A673 (cell line): ENCODE measurements around the gene SLC25A45. TPM values are rescaled to one million over a fixed set of nuclear protein-coding genes. Genes with fewer than 3 reads are reported as not detected.

Source experiments
- BruUV-seq: library from RNA; stranded (reverse); fragments of 400-500 nt; replicated peaks from 2 replicates; lab custom pipeline; 2021; lab: Mats Ljungman, UMichigan
- CTCF ChIA-PET: fragments of 300-600 bp; sonication (Branson Sonifier 250); formaldehyde crosslinking; loops from one replicate; lab custom pipeline; 2022; ENCODE audit warnings: antibody characterized with exemption; lab: Charles Lee
- POLR2A ChIA-PET: fragments of 300-600 bp; sonication (Branson Sonifier 250); formaldehyde crosslinking; loops from one replicate; lab custom pipeline; 2022; ENCODE audit warnings: antibody characterized with exemption; ENCODE audit not compliant: low non-redundant PET; lab: Charles Lee
- DNase-seq: peaks from one replicate; pipeline ENCODE4 v3.0.0-alpha.2; 2015; ENCODE audit warnings: low spot score
- H3K27ac ChIP-seq: fragments of 200-600 bp; sonication (generic); 2 replicates; pipeline ENCODE4 v1.5.1; 2016; ENCODE audit warnings: mixed run types, low read depth, mild to moderate bottlenecking, mixed read lengths, antibody characterized with exemption, low read length; ENCODE audit not compliant: poor library complexity, severe bottlenecking
- H3K27me3 ChIP-seq: fragments of 200-600 bp; sonication (generic); replicated peaks from 2 replicates; pipeline ENCODE4 v1.6.1; 2017; ENCODE audit warnings: mixed run types, low read depth, mild to moderate bottlenecking, mixed read lengths, antibody characterized with exemption, low read length; ENCODE audit not compliant: insufficient read depth, poor library complexity
- H3K36me3 ChIP-seq: fragments of 200-600 bp; sonication (generic); 2 replicates; pipeline ENCODE4 v1.6.1; 2016; ENCODE audit warnings: mixed run types, mild to moderate bottlenecking, mixed read lengths, antibody characterized with exemption, low read length; ENCODE audit not compliant: insufficient read depth, poor library complexity, severe bottlenecking
- H3K4me1 ChIP-seq: fragments of 200-600 bp; sonication (generic); 2 replicates; pipeline ENCODE4 v1.6.1; 2017; ENCODE audit warnings: mixed run types, mild to moderate bottlenecking, mixed read lengths, antibody characterized with exemption, low read length; ENCODE audit not compliant: insufficient read depth, poor library complexity, severe bottlenecking
- H3K4me3 ChIP-seq: fragments of 200-600 bp; sonication (generic); 2 replicates; pipeline ENCODE4 v1.5.1; 2016; ENCODE audit warnings: low read depth, mixed run types, mild to moderate bottlenecking, mixed read lengths, low read length; ENCODE audit not compliant: poor library complexity, severe bottlenecking
- H3K9me3 ChIP-seq: fragments of 200-600 bp; sonication (generic); 2 replicates; pipeline ENCODE4 v1.6.1; 2016; ENCODE audit warnings: mixed run types, low read depth, mild to moderate bottlenecking, mixed read lengths, antibody characterized with exemption, low read length; ENCODE audit not compliant: poor library complexity, severe bottlenecking
- EZH2 ChIP-seq: fragments of 200-600 bp; sonication (generic); IDR thresholded peaks from 2 replicates; pipeline ENCODE4 v1.6.1; 2017; ENCODE audit warnings: borderline replicate concordance, low read depth, mild to moderate bottlenecking, mixed read lengths, antibody characterized with exemption, low read length; ENCODE audit not compliant: poor library complexity, severe bottlenecking
- intact Hi-C: fragments of 100-400 bp; cut with micrococcal nuclease; formaldehyde crosslinking; loops from one replicate; pipeline ENCODE4 v1.10.0; 2022; ENCODE audit not compliant: unreplicated experiment
- total RNA-seq: library from RNA; stranded (reverse); gene quantifications from 2 replicates; pipeline ENCODE4 v1.2.3, GENCODE V29; 2021
- TF ChIP-seq, protein P1 (sequence below): fragments of 300-800, 200-600 bp; sonication (generic); conservative IDR thresholded peaks from 2 replicates; pipeline ENCODE4 v1.5.1; 2017; ENCODE audit warnings: low read depth, mild to moderate bottlenecking, antibody characterized with exemption, low read length, moderate library complexity, mixed read lengths

SLC25A45 gene
- total RNA-seq, 1 experiment from 2014 or later, result 5.3 TPM

DNA sequence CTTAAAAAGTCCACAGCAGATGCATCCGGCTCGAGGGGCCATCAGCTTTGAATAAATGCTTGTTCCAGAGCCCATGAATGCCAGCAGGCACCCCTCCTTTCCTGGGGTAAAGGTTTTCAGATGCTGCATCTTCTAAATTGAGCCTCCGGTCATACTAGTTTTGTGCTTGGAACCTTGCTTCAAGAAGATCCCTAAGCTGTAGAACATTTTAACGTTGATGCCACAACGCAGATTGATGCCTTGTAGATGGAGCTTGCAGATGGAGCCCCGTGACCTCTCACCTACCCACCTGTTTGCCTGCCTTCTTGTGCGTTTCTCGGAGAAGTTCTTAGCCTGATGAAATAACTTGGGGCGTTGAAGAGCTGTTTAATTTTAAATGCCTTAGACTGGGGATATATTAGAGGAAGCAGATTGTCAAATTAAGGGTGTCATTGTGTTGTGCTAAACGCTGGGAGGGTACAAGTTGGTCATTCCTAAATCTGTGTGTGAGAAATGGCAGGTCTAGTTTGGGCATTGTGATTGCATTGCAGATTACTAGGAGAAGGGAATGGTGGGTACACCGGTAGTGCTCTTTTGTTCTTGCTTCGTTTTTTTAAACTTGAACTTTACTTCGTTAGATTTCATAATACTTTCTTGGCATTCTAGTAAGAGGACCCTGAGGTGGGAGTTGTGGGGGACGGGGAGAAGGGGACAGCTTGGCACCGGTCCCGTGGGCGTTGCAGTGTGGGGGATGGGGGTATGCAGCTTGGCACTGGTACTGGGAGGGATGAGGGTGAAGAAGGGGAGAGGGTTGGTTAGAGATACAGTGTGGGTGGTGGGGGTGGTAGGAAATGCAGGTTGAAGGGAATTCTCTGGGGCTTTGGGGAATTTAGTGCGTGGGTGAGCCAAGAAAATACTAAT is 42.0 kb upstream of the SLC25A45 start:
- no TSS peak for BruUV-seq

DNA sequence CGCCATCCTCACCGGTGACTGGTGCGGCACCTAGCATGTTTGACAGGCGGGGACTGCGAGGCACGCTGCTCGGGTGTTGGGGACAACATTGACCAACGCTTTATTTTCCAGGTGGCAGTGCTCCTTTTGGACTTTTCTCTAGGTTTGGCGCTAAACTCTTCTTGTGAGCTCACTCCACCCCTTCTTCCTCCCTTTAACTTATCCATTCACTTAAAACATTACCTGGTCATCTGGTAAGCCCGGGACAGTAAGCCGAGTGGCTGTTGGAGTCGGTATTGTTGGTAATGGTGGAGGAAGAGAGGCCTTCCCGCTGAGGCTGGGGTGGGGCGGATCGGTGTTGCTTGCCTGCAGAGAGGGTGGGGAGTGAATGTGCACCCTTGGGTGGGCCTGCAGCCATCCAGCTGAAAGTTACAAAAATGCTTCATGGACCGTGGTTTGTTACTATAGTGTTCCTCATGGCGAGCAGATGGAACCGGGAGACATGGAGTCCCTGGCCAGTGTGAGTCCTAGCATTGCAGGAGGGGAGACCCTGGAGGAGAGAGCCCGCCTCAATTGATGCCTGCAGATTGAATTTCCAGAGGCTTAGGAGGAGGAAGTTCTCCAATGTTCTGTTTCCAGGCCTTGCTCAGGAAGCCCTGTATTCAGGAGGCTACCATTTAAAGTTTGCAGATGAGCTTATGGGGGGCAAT is 41.2 kb upstream of the SLC25A45 start:
- H3K27ac ChIP-seq, result peak overlapping the region; percentile 100
- H3K4me3 ChIP-seq, result peak overlapping the region; percentile 66
- POLR2A ChIA-PET, result interaction anchor here (0.5 to 1.6 kb wide), 6 partner anchors 56 to 537 kb away, joined by 3 to 19 read pairs (median 4); partner anchors contain the start of gene MALAT1
- peaks cover 78% of the 10 kb centered on the region for H3K4me1 ChIP-seq
- no peaks in the 10 kb centered on the region for H3K9me3 ChIP-seq
- CTCF ChIA-PET, result interaction anchor here (0.6 to 0.7 kb wide), 2 partner anchors 101 to 438 kb away, joined by 3 to 4 read pairs; partner anchors contain the start of gene SCYL1
- peaks cover 36% of the 10 kb centered on the region for H3K36me3 ChIP-seq
- TF ChIP-seq, protein P1, sequence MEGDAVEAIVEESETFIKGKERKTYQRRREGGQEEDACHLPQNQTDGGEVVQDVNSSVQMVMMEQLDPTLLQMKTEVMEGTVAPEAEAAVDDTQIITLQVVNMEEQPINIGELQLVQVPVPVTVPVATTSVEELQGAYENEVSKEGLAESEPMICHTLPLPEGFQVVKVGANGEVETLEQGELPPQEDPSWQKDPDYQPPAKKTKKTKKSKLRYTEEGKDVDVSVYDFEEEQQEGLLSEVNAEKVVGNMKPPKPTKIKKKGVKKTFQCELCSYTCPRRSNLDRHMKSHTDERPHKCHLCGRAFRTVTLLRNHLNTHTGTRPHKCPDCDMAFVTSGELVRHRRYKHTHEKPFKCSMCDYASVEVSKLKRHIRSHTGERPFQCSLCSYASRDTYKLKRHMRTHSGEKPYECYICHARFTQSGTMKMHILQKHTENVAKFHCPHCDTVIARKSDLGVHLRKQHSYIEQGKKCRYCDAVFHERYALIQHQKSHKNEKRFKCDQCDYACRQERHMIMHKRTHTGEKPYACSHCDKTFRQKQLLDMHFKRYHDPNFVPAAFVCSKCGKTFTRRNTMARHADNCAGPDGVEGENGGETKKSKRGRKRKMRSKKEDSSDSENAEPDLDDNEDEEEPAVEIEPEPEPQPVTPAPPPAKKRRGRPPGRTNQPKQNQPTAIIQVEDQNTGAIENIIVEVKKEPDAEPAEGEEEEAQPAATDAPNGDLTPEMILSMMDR, result no peak
- TF ChIP-seq EZH2, result no peak
- intact Hi-C loops, result loop anchor here (2.0 kb wide), 1 partner anchor 53 kb away; no protein-coding TSS in a partner anchor
- no peak for DNase-seq
- no peaks in the 10 kb centered on the region for H3K27me3 ChIP-seq
- no TSS peak for BruUV-seq

More for the DNA sequence above, 42.0 kb upstream of the SLC25A45 start:
- H3K27me3 ChIP-seq, result no peaks in the 10 kb centered on the region
- H3K36me3 ChIP-seq, result peaks cover 36% of the 10 kb centered on the region
- POLR2A ChIA-PET, result interaction anchor here (0.5 to 1.3 kb wide), 6 partner anchors 8 to 75 kb away, joined by 3 to 4 read pairs (median 3); partner anchors contain the start of gene MALAT1
- H3K9me3 ChIP-seq, result no peaks in the 10 kb centered on the region
- H3K4me3 ChIP-seq, result peak overlapping the region; percentile 66
- intact Hi-C loops, result no loop called here
- TF ChIP-seq EZH2, result no peak
- DNase-seq, result no peak
- peak overlapping the region; percentile 100 for H3K27ac ChIP-seq
- H3K4me1 ChIP-seq, result peaks cover 78% of the 10 kb centered on the region
- CTCF ChIA-PET, result interaction anchor here (0.5 to 1.0 kb wide), 2 partner anchors 57 to 84 kb away, joined by 3 to 7 read pairs; no protein-coding TSS in a partner anchor

DNA sequence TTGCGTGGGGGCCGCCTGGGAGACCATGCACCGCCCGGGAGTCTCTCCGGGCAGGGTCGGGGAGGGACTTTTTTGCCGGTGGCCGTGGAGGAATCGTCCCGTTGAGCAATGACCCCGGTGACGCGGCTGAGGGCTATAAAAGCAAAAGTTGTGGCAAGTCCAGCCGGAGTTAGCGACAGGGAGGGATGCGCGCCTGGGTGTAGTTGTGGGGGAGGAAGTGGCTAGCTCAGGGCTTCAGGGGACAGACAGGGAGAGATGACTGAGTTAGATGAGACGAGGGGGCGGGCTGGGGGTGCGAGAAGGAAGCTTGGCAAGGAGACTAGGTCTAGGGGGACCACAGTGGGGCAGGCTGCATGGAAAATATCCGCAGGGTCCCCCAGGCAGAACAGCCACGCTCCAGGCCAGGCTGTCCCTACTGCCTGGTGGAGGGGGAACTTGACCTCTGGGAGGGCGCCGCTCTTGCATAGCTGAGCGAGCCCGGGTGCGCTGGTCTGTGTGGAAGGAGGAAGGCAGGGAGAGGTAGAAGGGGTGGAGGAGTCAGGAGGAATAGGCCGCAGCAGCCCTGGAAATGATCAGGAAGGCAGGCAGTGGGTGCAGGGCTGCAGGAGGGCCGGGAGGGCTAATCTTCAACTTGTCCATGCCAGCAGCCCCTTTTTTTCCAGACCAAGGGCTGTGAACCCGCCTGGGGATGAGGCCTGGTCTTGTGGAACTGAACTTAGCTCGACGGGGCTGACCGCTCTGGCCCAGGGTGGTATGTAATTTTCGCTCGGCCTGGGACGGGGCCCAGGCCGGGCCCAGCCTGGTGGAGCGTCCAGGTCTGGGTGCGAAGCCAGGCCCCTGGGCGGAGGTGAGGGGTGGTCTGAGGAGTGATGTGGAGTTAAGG is 40.4 kb upstream of the SLC25A45 start, which contains the start of gene NEAT1:
Gene NEAT1, plus strand, starts transcription at position 166 of the 883 bp plus-strand sequence.
- CTCF ChIA-PET, result interaction anchor here (0.6 to 0.7 kb wide), 3 partner anchors 102 to 465 kb away, joined by 3 to 4 read pairs (median 3); partner anchors contain the start of genes FIBP and SCYL1

More for the DNA sequence above, 40.4 kb upstream of the SLC25A45 start, which contains the start of gene NEAT1:
- H3K9me3 ChIP-seq, result no peaks in the 10 kb centered on the region
- POLR2A ChIA-PET, result interaction anchor here (0.6 to 1.6 kb wide), 10 partner anchors 24 to 554 kb away, joined by 3 to 19 read pairs (median 5); partner anchors contain the start of gene MALAT1
- H3K4me3 ChIP-seq, result peak within 1 kb of the TSS; percentile 66
- H3K4me1 ChIP-seq, result peaks cover 78% of the 10 kb centered on the region
- TF ChIP-seq, protein P1, result 0 out of 2 replicates have a peak, but pooled peaks have one; percentile 9
- no peak for TF ChIP-seq EZH2
- TSS peak; percentile 46 for BruUV-seq
- peak; percentile 93 for DNase-seq
- peak within 1 kb of the TSS; percentile 100 for H3K27ac ChIP-seq
- no peaks in the 10 kb centered on the region for H3K27me3 ChIP-seq
- peaks cover 36% of the 10 kb centered on the region for H3K36me3 ChIP-seq
- intact Hi-C loops, result loop anchor here (2.0 kb wide), 1 partner anchor 54 kb away; no protein-coding TSS in a partner anchor
